GM08714 (cell line): ENCODE results near the gene APBB3.

Source experiments
- H3K4me3 ChIP-seq: fragments of 200-500 bp; sonication (Bioruptor generic); 2 replicates; pipeline ENCODE4 v1.5.1; 2014; ENCODE audit warnings: mild to moderate bottlenecking, low read length, inconsistent platforms
- ZNF274 ChIP-seq: IDR thresholded peaks from 2 replicates; pipeline ENCODE4 v1.6.1; 2012; ENCODE audit warnings: mild to moderate bottlenecking, low read depth, low read length

APBB3 gene

DNA sequence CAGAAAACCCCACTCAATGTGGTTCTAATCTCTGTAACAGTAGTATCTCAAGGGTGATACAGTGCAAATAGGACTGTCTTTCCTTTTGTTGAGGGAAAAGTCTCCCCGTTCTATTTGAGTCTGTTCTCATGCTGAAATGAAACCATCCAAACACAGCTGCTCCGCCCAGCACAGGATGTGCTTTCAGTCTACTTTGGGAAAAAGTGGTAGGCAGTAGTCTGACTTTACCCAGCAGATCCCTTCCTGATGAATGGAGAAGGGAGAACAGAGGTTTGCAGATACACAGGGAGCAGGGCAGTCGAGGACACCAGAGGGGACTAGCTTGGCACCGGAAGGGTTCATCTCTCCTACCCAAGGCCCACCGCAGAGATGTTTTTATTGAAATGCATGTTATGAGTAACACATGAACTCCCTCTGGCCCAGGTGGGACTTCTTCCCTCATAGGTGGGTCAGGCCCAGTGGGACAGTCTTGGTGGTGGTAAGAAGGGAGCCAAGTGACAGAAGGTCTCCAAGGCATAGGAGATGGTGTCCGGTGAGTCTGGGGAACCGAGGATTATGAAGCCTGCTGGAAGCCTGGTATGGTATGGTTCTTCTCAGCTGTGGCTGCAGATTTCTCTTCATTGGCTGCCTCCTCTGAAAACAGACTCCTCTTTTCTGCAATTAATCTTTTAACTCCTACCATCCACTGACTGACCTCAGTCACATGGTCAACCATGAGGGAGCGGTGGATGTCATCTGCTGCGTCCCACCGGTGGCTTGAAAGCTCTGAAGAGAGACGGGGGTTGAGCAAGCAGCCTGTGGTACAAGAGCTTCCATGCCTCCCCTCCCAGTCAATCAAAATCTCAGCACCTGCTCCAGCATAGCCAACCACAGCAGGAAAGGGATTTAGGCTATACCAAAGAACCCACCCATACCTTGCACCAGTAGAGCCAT is 14.0 kb downstream of the APBB3 start:
- no peak overlapping the region for H3K4me3 ChIP-seq
- no peak for TF ChIP-seq ZNF274

DNA sequence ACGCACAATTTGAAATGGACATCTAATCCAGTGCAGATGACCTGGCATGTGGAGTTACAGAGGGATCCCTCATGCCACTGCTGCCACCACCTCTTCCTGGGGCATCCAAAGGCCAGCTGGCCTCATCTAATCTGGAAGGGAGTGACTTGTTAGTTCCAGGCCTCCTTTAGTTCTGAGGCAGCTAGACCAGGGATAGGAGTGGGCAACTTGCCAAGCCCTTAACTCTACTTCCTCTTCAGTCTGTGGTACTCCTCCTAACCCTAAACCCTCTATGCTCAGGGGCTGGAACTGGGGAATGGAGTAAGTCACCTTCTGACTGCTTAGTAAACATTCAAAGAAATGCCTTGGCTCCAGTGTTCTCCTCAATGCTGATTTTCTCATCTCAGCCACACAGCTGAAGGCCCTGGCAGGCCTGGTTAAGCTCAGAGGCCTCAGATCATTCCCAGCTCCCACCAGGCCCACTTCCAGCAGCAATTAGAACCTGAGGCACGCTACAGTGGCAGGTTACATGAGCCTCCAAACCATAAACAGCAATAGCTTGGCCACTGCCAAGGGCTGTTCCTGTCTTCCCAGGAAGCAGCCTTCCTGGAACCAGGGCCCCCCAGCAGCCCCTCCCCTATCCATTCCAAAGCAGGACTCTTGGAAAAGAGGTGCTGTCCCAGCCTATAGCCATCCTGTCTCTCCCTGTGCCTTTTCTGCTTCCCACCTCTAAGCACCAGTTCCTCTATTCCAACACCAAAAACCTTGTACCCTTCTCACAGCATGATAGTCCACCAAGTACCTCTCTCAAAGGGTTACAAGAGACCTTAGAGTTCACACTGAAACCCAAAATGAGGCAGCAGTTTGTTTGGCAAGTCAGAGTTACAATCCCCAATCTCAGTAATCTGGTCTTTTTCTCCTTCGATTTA is 14.9 kb downstream of the APBB3 start:
- no peak overlapping the region for H3K4me3 ChIP-seq
- no peak for TF ChIP-seq ZNF274

DNA sequence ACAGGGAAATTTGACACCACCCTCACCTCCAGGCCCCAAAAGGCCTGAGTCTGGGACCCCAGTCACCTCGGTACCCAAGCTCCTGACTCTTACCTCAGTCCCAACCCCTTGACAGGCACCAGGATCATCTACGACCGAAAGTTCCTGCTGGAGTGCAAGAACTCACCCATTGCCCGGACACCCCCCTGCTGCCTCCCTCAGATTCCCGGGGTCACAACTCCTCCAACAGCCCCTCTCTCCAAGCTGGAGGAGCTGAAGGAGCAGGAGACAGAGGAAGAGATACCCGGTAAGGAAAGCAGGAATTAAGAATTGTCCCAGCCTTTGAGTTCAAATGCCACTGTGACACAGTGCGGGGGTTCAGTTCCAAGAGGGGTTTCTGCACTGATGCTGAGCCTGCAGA is 15.6 kb downstream of the APBB3 start:
- H3K4me3 ChIP-seq, result no peak overlapping the region
- no peak for TF ChIP-seq ZNF274

DNA sequence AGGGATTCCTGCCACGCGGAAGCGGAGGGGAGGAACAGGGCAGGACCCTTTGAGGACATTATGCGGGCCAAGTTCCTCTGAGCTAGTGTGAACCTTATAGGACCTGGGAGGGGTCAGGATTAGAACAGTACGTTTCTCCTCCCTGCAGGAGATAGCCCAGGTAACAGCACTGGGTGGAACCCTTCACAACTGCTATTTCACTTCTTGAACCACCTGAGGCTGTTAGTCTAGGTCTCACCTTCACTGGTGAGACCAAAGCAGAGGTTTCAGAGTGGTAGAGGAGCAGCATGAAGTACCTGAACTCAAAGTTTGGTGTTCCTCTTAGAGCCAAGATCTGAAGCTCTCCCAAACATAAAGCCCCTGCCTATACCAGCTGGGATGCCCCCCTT is 16.1 kb downstream of the APBB3 start:
- H3K4me3 ChIP-seq, result no peak overlapping the region; the same call in 1 of the 2 replicates
- no peak for TF ChIP-seq ZNF274

DNA sequence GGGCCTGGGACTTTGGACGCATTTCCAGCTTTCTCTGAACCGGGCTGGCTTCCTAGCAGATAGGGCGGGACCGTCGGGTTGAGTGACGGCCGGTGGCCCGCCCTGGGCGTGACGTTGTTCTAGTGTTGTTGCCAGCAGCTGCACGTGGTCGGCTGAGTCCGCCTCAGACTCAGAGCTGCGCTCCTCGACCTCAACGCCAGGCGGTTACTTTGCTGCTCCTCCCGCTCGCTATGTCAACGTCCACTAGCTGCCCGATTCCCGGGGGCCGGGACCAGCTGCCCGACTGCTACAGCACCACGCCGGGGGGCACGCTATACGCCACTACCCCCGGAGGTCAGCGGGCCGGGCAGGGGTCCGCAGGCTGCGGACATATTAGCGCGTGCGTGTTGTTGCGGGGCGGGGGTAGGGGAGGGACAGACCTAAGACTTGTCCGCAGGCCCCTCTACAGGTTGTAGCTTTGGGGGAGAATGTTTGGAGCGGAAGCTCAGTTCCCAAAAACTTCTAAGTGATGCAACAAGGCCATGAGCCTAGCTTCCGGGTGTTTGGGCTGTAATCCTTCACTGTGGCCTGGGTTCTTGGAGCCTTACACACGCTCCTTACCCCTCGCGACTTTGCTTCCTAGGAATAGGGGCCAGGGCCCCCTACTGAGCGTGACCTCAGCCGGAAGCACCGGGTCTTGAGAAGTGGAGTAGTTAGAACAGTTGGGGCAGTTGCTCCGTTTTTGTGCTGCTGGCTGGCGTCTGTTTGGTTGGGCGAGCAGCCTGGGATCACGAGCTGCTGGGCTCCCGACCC is 16.7 kb downstream of the APBB3 start, which contains the start of gene EIF4EBP3:
TSS of gene EIF4EBP3 (plus strand) at position 155 of the 792 bp plus-strand sequence. CDS start at position 231, 76 bp downstream.
- H3K4me3 ChIP-seq, result no peak within 1 kb of the TSS; the same call in 1 of the 2 replicates
- no peak for TF ChIP-seq ZNF274

DNA sequence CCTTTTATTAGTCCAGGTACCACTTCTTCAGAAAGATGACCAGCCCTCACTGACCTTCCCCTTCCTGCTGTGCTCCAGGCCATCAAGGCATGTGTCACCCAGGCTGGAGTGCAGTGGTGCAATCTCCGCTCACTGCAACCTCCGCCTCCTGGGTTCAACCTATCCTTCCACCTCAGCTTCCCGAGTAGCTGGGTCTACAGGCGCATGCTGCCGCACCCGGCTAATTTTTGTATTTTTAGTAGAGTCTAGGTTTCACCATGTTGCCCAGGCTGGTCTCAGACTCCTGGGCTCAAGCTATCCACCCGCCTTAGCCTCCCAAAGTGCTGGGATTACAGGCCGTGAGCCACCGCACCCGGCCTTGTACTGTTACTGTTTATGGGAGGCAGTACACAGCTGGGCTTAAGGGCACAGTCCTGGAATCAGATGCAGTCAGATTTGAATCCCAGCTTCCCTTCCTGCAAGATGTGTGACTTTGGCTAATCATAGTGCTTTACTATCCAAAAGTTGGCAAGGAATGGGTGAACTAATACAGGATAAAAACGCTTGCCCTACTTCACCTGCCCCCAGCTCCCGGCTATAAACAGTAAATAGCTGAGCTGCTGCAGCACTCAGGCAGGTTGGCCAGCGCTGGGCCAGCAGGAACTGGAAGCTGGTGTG is 17.4 kb downstream of the APBB3 start:
- no peak overlapping the region; the same call in 1 of the 2 replicates for H3K4me3 ChIP-seq

DNA sequence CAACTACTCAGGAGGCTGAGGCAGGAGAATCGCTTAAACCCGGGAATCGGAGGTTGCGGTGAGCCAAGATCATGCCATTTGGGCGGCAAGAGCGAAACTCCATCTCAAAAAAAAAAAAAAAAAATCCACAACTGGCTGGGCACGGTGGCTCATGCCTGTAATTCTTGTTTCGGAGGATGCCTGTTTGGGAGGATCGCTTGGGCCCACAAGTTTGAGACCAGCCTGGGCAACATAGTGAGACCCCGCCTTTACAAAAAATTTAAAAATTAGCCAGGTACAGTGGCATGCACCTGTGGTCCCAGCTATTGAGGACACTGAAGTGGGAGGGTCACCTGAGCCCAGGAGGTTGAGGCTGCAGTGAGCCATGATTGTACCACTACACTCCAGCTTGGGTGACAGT is 18.8 kb downstream of the APBB3 start:
- TF ChIP-seq ZNF274, result no peak
- no peak overlapping the region for H3K4me3 ChIP-seq

More for the DNA sequence above, 17.4 kb downstream of the APBB3 start:
- TF ChIP-seq ZNF274, result no peak

DNA sequence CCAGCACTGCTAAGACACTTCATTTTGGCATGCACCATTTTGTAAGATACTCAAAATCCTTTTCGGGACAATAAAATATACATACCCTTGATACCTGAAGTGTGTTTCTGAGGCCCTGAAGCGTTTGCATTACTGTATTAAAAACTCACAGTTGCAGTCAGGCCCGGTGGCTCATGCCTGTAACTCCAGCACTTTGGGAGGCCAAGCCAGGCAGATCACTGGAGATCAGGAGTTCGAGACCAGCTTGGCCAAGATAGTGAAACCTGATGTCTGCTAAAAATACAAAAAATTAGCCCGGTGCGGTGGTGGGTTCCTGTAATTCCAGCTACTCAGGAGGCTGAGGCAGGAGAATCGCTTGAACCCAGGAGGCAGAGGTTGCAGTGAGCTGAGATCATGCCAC is 19.4 kb downstream of the APBB3 start:
- no peak overlapping the region for H3K4me3 ChIP-seq
- no peak for TF ChIP-seq ZNF274

DNA sequence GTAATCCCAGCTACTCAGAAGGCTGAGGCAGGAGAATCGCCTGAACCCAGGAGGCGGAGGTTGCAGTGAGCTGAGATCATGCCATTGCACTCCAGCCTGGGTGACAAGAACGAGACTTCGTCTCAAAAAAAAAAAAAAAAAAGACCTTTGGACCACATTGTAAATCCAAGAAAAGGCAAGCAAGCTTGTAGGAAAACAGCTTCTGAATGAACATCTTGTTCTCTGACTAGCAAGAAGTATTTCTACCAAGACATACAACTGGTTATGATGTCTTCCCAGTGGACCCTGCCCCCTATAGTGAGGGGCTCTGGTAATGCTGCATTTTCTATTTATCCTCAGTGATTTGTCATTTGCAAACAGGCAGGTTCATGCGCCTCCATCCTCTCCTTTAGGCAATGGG is 21.4 kb downstream of the APBB3 start:
- TF ChIP-seq ZNF274, result no peak
- no peak overlapping the region for H3K4me3 ChIP-seq

DNA sequence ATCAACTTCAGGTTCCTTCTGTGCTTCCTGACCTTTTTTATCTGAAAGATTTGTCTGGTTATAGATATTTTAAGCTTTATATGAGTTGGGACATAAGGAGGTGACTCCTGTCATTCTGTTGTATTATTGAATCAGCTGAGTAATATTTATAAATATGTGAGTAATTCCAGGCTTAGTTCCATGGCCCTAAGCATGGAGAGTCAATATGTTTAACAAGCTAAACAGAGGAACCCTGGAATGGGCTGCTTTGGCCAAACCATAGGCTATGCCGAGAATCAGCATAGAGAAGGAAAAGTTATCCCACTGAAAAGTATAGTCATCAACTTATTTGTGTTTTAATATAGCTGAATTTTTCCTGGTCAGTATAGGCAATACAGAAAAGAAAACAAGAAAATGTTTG is 24.2 kb downstream of the APBB3 start:
- no peak for TF ChIP-seq ZNF274
- no peak overlapping the region for H3K4me3 ChIP-seq

DNA sequence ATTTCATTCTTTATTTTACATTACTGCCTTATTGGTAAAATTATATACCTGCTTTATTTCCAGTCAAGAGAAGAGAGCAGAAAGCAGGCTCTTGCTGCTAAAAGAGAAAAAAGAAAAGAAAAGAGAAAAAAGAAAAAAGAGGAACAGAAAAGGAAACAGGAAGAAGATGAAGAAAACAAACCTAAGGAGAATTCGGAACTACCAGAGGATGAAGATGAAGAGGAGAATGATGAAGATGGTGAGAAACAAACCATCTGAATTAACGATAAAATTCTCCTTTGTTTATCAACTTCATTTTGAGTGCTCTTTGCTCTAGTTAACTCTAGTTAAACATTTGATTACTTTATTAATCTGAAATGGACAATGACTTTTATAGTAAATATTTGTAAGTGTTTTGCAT is 40.4 kb downstream of the APBB3 start:
- H3K4me3 ChIP-seq, result no peak overlapping the region
- TF ChIP-seq ZNF274, result no peak

DNA sequence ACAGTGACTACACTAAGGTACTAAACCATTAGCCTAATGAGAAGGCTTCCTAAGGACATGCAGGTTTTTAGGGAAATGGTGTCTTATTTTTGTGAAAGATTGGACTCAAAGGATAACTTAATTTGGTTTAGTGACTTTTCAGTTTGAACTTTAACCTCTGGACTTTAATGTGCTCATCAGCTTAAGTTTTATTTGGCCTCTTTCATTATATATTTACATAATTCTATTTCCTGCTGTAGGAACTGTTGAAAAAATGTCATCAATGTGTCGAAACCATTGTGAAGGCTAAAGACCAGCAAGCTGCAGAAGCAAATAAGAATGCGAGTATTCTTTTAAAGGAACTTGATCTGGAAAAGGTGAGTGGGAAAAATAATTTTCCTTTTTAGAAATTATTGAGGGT is 51.3 kb downstream of the APBB3 start:
- no peak overlapping the region for H3K4me3 ChIP-seq
- TF ChIP-seq ZNF274, result no peak

DNA sequence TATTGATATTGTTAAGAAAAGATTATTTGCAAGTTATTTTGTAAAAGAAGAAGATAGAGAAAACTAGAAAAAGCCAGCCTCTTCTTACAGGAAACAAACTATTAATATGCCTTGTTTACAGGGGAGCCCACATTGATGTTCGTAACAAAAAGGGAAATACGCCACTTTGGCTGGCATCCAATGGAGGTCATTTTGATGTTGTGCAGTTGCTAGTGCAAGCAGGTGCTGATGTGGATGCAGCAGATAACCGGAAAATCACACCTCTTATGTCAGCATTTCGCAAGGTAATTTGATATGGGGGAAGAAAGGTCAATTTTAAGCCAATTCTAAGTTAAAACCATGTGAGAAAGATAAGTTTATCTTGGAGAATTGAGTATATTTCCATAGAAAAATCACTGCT is 54.5 kb downstream of the APBB3 start:
- TF ChIP-seq ZNF274, result no peak
- H3K4me3 ChIP-seq, result no peak overlapping the region
